ENCODE data around the gene CCDC92. TPM values are rescaled to one million over a fixed set of nuclear protein-coding genes. Genes with fewer than 3 reads are reported as not detected.
"Not testable (repeated sequence)": the region's sequence is repeated elsewhere in the genome, so short reads cannot be mapped to it uniquely, and the experiment has no call there.

Gene CCDC92
- polyA plus RNA-seq, 3 donors: 4.4 to 11.6 (median 5.5) TPM

DNA sequence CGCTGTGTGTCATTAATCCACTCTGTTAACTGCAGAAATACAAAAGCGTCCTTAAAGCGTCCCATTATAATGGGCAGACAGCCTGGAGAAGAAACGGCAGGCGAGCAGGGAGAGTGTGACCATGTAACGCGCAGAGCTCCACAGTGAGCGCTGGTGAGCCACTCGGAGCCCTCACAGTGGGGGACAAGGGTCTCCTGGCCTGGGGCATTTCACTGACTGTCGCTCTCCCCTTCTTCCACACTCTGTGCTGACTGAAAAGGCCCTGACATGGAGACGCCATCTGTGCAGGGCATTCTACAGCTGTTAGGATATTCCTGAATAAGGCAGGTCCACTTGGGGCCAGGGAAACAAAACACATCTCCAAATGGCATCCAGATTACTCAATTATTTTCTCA is 24.2 kb downstream of the CCDC92 start:
- Histone ChIP-seq H3K36me3 (replicated peaks in 1 of 2; ENCODE audit: control insufficient read depth in 1 of 2, insufficient read depth in 2 of 2, low read length in 2 of 2) (no peaks in the 10 kb centered on the region), H3K27ac (ENCODE audit: low read depth in 1 of 2, low read length in 2 of 2) (no peak overlapping the region), H4K20me1 (ENCODE audit: insufficient read depth, low read length) (no peaks in the 10 kb centered on the region), H2AFZ (ENCODE audit: insufficient read depth, low read depth, low read length, poor library complexity, severe bottlenecking) (no peak overlapping the region), H3K4me1 (ENCODE audit: control insufficient read depth in 1 of 2, insufficient read depth in 2 of 2, low read length in 2 of 2) (no peaks in the 10 kb centered on the region), H3K79me2 (ENCODE audit: insufficient read depth, low read length) (no peaks in the 10 kb centered on the region), H3K4me2 (replicated peaks; ENCODE audit: extremely low read depth, low read length, poor library complexity, severe bottlenecking) (no peak overlapping the region), H3K27me3 (ENCODE audit: control insufficient read depth in 2 of 2, insufficient read depth in 2 of 2, low read length in 2 of 2) (no peaks in the 10 kb centered on the region), H3K9me3 (replicated peaks in 1 of 2; ENCODE audit: control insufficient read depth in 1 of 2, insufficient read depth in 1 of 2, low read length in 2 of 2) (peaks cover under 1 to 6% of the 10 kb centered on the region in 2 donors), H3K9ac (ENCODE audit: insufficient read depth, low read length, poor library complexity, severe bottlenecking) (no peak overlapping the region), H3K4me3 (replicated peaks in 1 of 3; ENCODE audit: low read depth in 2 of 3, low read length in 3 of 3) (no peak overlapping the region)
- peaks cover 0 to 6% of the 10 kb centered on the region in 2 donors for H3K36me3 Mint-ChIP-seq
- H3K27ac Mint-ChIP-seq: no peak overlapping the region
- WGBS (ENCODE audit: insufficient coverage): 100% methylated on average over 5 of the region's 11 CpGs
- peaks cover 2% of the 10 kb centered on the region for H3K4me1 Mint-ChIP-seq
- peaks cover 0 to 2% (median under 1%) of the 10 kb centered on the region in 3 donors for H3K27me3 Mint-ChIP-seq (ENCODE audit: low read depth in 3 of 3)
- DNase-seq: no peak
- intact Hi-C loops (cut with micrococcal nuclease): no loop called here
- peaks cover 0 to 5% (median under 1%) of the 10 kb centered on the region in 7 donors for H3K9me3 Mint-ChIP-seq
- TF ChIP-seq, protein P1, sequence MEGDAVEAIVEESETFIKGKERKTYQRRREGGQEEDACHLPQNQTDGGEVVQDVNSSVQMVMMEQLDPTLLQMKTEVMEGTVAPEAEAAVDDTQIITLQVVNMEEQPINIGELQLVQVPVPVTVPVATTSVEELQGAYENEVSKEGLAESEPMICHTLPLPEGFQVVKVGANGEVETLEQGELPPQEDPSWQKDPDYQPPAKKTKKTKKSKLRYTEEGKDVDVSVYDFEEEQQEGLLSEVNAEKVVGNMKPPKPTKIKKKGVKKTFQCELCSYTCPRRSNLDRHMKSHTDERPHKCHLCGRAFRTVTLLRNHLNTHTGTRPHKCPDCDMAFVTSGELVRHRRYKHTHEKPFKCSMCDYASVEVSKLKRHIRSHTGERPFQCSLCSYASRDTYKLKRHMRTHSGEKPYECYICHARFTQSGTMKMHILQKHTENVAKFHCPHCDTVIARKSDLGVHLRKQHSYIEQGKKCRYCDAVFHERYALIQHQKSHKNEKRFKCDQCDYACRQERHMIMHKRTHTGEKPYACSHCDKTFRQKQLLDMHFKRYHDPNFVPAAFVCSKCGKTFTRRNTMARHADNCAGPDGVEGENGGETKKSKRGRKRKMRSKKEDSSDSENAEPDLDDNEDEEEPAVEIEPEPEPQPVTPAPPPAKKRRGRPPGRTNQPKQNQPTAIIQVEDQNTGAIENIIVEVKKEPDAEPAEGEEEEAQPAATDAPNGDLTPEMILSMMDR (IDR thresholded peaks at IDR 0.05): no peak
- no peak overlapping the region for H3K4me3 Mint-ChIP-seq

GRCh38 chr12:123947531-123947930 is 25.1 kb downstream of the CCDC92 start:
- H3K27me3 Mint-ChIP-seq (ENCODE audit: low read depth in 3 of 3); H3K79me2 ChIP-seq (ENCODE audit: insufficient read depth, low read length); H3K4me3 Mint-ChIP-seq; H3K27ac Mint-ChIP-seq; H3K4me3 ChIP-seq (replicated peaks in 1 of 3; ENCODE audit: low read depth in 2 of 3, low read length in 3 of 3); intact Hi-C loops (cut with micrococcal nuclease); H3K4me1 Mint-ChIP-seq; H2AFZ ChIP-seq (ENCODE audit: insufficient read depth, low read depth, low read length, poor library complexity, severe bottlenecking); H3K27me3 ChIP-seq (ENCODE audit: control insufficient read depth in 2 of 2, insufficient read depth in 2 of 2, low read length in 2 of 2); H3K4me2 ChIP-seq (replicated peaks; ENCODE audit: extremely low read depth, low read length, poor library complexity, severe bottlenecking); H3K36me3 ChIP-seq (replicated peaks in 1 of 2; ENCODE audit: control insufficient read depth in 1 of 2, insufficient read depth in 2 of 2, low read length in 2 of 2); H4K20me1 ChIP-seq (ENCODE audit: insufficient read depth, low read length); H3K36me3 Mint-ChIP-seq; H3K4me1 ChIP-seq (ENCODE audit: control insufficient read depth in 1 of 2, insufficient read depth in 2 of 2, low read length in 2 of 2); H3K27ac ChIP-seq (ENCODE audit: low read depth in 1 of 2, low read length in 2 of 2); H3K9ac ChIP-seq (ENCODE audit: insufficient read depth, low read length, poor library complexity, severe bottlenecking); DNase-seq: not testable (repeated sequence)
- H3K9me3 ChIP-seq (replicated peaks in 1 of 2; ENCODE audit: control insufficient read depth in 1 of 2, insufficient read depth in 1 of 2, low read length in 2 of 2): peaks cover 10 to 15% of the 10 kb centered on the region in 2 donors
- 97% methylated on average over 2 of the region's 7 CpGs for whole genome bisulfite sequencing (ENCODE audit: insufficient coverage)
- H3K9me3 Mint-ChIP-seq: peaks cover 3 to 13% (median 7%) of the 10 kb centered on the region in 7 donors

- H3K27me3 ChIP-seq (ENCODE audit: control insufficient read depth in 2 of 2, insufficient read depth in 2 of 2, low read length in 2 of 2); H3K27me3 Mint-ChIP-seq (ENCODE audit: low read depth in 3 of 3); H3K4me3 Mint-ChIP-seq; H3K79me2 ChIP-seq (ENCODE audit: insufficient read depth, low read length); H3K4me1 ChIP-seq (ENCODE audit: control insufficient read depth in 1 of 2, insufficient read depth in 2 of 2, low read length in 2 of 2); H3K4me3 ChIP-seq (replicated peaks in 1 of 3; ENCODE audit: low read depth in 2 of 3, low read length in 3 of 3); H3K4me2 ChIP-seq (replicated peaks; ENCODE audit: extremely low read depth, low read length, poor library complexity, severe bottlenecking); H3K4me1 Mint-ChIP-seq; DNase-seq; H4K20me1 ChIP-seq (ENCODE audit: insufficient read depth, low read length); H3K27ac Mint-ChIP-seq; H3K27ac ChIP-seq (ENCODE audit: low read depth in 1 of 2, low read length in 2 of 2); H2AFZ ChIP-seq (ENCODE audit: insufficient read depth, low read depth, low read length, poor library complexity, severe bottlenecking); H3K9ac ChIP-seq (ENCODE audit: insufficient read depth, low read length, poor library complexity, severe bottlenecking); intact Hi-C loops (cut with micrococcal nuclease): not testable (repeated sequence)
- WGBS (ENCODE audit: insufficient coverage): 95% methylated on average over 24 of the region's 35 CpGs
- H3K9me3 ChIP-seq (replicated peaks in 1 of 2; ENCODE audit: control insufficient read depth in 1 of 2, insufficient read depth in 1 of 2, low read length in 2 of 2): peaks cover 17 to 22% of the 10 kb centered on the region in 2 donors
- Mint-ChIP-seq H3K9me3 (peaks cover 7 to 18% (median 14%) of the 10 kb centered on the region in 7 donors), H3K36me3 (peaks cover 9 to 14% of the 10 kb centered on the region in 2 donors)
- peaks cover 0 to 11% of the 10 kb centered on the region in 2 donors for H3K36me3 ChIP-seq (replicated peaks in 1 of 2; ENCODE audit: control insufficient read depth in 1 of 2, insufficient read depth in 2 of 2, low read length in 2 of 2)
These were observed 25.8 kb downstream of the CCDC92 start for GRCh38 chr12:123946516-123947505.

Measured in CD14-positive monocyte (primary cell).